HG03575 (cell line): ENCODE results near the gene NPB.

ENCODE experiments used
- ATAC-seq: cut with Tn5 transposase; IDR thresholded peaks from one replicate; pipeline ENCODE4 v1.9.1; 2021; ENCODE audit not compliant: unreplicated experiment, insufficient number of reproducible peaks, low FRiP score; ENCODE audit errors: extremely low read depth

The NPB gene

GRCh38 chr17:81868674-81869220, 33.3 kb upstream of the NPB start:
- no peak for ATAC-seq

- no peak for ATAC-seq
Observed at GRCh38 chr17:81869221-81870130, 32.6 kb upstream of the NPB start.

- no peak for ATAC-seq
Observed at GRCh38 chr17:81870131-81870980, 31.7 kb upstream of the NPB start.

- ATAC-seq = no peak
Observed at GRCh38 chr17:81870981-81871386, 31.1 kb upstream of the NPB start, which contains the start of gene ARHGDIA. ARHGDIA (minus strand) TSS chr17:81871337; CDS start chr17:81869930, 1,407 bp downstream.

GRCh38 chr17:81871387-81872230, 30.4 kb upstream of the NPB start:
- no peak for ATAC-seq

- no peak for ATAC-seq
Observed at GRCh38 chr17:81877569-81877968, 24.5 kb upstream of the NPB start.

GRCh38 chr17:81878294-81878693, 23.7 kb upstream of the NPB start:
- no peak for ATAC-seq

- no peak for ATAC-seq
Observed at GRCh38 chr17:81879121-81879520, 22.9 kb upstream of the NPB start.

GRCh38 chr17:81884520-81884919, 17.5 kb upstream of the NPB start:
- no peak for ATAC-seq

- no peak for ATAC-seq
Observed at GRCh38 chr17:81884968-81885367, 17.1 kb upstream of the NPB start.

GRCh38 chr17:81885454-81885853, 16.6 kb upstream of the NPB start:
- no peak for ATAC-seq

GRCh38 chr17:81885869-81886548, 16.0 kb upstream of the NPB start:
- no peak for ATAC-seq

- no peak for ATAC-seq
Observed at GRCh38 chr17:81888105-81888987, 13.7 kb upstream of the NPB start.

- ATAC-seq = no peak
Observed at GRCh38 chr17:81888988-81889595, 12.9 kb upstream of the NPB start.

GRCh38 chr17:81889602-81890001, 12.4 kb upstream of the NPB start:
- ATAC-seq = no peak

- no peak for ATAC-seq
Observed at GRCh38 chr17:81890447-81891302, 11.4 kb upstream of the NPB start.
